NCI-H748 treated with DMSO at 0.1 percent for 48 hours (cell line): Measurements from ENCODE around the gene SEC14L2.

Source experiments
- DNase-seq: peaks from one replicate; lab custom pipeline; 2025; lab: John Stamatoyannopoulos, UW

Gene SEC14L2

DNA sequence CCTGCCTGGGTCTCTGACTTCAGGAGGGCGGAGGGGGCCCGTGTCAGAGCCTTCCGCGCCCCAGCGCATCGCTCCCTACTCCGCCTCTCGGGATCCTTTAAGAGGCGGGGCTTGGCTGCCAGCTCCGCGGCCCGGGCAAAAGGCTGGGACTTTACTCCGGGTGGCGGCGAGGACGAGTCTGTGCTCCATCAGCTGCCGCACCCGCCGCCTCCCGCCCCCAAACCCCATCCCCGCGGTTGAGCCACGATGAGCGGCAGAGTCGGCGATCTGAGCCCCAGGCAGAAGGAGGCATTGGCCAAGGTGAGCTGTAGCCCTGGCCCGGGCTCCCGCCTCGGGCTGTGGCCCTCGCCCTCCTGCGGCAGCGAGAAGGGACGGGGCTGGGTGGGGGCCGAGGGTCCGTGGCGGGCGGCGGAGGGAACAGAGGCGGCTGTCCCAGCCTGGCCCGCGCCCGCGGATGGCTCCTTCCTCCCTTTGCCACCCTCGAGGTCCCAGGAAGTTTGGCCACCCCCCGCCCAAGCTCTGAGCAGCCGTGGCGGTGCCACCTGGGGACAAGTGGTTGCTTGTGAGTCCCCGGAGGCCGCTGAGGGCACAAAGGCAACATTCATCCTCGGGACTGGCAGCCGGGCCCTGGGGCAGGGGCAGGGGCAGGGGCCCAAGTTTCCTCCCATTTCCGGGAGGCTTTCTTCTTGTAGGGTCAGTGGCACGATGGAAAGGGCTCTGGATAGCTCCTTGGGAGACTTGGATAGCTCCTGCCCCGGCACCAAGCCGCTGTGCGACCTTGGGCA is at the start of gene SEC14L2:
SEC14L2 (plus strand) TSS at position 148 of the 785 bp plus-strand sequence; CDS start at position 247, 99 bp downstream.
- peak; percentile 6 for DNase-seq

GRCh38 chr22:30347255-30347892 is 49.4 kb upstream of the SEC14L2 start:
- no peak for DNase-seq

DNA sequence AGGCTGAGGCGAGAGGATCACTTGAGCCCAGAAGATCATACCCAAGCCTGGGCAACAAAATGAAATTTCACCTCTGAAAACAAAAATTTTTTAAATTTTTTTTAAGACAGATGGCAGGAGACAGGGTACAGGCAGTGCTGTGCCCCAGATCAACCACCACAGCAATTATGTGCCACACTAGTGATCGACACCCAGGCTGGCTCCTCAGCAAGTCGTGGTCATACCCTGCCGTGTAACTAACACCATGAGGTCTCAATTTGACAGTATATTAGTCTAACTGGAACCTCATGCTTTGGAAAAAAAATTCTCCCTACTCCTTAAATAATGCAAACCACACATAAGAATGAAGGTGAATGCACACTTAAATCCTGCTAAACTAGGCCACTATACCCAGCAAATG is 48.4 kb upstream of the SEC14L2 start:
- DNase-seq = no peak

DNA sequence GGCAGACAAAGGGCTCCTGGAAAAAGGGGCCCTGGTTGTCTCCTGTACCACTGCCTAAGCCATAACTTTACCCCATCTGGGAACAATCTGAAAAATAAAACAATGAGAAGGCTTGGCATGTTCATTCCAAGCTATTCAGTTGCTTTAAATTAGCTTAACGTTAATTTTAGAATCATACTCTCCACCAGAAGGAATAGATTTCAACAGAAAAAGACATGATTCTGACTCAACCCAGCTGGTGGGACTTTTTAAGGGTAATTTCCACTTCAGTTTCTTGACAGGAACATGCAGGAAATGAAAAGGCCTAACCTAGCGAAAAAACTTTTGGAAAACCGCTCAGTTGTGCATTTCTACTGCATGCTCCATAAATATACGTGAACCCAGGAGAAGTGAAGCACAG is 48.0 kb upstream of the SEC14L2 start:
- no peak for DNase-seq

- no peak for DNase-seq
Observed at GRCh38 chr22:30351226-30351625, 45.6 kb upstream of the SEC14L2 start.

DNA sequence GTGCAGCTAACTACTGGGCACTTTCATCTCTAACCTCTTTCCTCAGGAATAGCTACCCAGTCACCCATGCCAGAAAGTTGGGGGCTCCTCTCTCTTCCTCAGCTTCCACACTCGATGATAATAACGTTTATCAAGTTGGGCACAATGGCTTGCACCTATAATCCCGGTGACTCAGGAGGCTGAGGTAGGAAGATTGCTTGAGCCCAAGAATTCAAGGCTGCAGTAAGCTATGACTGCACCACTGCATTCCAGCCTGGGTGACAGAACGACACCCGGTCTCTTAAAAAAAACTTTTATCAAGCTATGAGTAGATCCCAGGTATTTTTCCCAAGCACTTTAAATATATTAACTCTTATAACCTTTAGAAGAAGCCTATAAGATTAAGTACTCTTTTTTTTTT is 42.2 kb upstream of the SEC14L2 start:
- no peak for DNase-seq

DNA sequence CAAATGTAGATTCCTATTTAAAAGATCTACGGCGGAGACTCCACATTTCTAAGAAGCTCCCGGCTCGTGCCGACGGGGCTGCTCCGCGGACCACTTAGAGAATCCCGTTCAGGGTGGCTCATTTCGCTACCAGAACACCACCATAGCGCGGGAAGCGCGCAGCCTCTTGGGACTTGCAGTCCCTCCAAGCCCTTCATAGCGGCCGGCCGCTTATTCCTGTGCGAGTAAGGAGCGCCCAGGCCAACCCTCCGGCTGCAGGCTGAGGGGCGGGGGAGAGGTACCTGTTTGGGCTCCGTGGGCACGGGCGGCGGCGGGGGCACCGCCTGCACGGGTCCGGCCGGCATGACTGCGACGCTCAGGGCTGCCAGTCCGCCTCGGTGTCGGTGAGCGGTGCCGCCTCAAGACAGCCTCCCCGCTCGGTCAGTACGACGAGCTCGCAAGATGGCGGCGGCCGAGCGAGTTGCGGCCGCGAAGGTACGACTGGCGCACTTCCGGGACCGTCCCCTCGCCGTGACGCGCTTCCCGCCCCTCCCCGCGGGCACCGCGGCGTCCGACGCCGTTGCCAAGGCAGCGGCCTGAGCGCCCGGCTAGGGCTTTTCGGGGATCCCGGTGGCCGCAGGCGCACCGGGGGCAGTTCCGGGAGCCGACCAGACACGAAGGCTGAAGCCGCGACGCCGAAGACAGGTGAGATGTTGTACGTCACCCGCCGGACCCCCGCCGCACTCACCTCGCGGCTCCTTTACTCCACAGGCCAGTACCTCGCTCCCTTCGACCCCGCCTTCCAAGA is 40.2 kb upstream of the SEC14L2 start, which contains the start of the genes CCDC157 and SF3A1:
CCDC157 (plus strand) TSS at position 559 of the 787 bp plus-strand sequence. CDS start 8,994 bp downstream, outside the sequence.
SF3A1 (minus strand) TSS at position 446 of the 787 bp plus-strand sequence; CDS start at position 344, 102 bp downstream.
- DNase-seq = peak; percentile 40

- DNase-seq = no peak
Observed at GRCh38 chr22:30357236-30357570, 39.6 kb upstream of the SEC14L2 start.

DNA sequence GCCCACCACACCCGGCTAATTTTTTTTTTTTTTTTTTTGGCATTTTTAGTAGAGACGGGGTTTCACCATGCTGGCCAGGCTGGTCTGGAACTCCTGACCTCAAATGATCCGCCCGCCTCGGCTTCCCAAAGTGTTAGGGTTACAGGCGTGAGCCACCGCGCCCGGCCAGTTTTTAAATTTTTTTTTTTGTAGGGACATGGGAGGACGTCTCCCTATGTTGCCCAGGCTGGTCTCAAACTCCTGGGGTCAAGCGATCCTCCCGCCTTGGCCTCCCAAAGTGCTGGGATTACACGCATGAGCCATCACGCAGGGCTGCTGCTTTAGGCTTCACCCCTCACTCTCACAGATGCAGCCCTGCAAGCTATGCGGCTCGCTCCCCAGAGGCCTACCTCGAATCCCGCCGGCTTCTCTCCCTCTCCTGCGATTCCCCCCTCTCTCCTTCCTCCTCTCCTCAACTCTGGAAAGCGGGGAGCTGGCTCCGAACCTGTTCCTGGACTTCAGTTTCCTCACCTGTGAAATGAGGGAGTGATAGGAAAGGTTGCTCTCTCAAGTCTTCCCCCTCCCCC is 39.1 kb upstream of the SEC14L2 start:
- DNase-seq = no peak

DNA sequence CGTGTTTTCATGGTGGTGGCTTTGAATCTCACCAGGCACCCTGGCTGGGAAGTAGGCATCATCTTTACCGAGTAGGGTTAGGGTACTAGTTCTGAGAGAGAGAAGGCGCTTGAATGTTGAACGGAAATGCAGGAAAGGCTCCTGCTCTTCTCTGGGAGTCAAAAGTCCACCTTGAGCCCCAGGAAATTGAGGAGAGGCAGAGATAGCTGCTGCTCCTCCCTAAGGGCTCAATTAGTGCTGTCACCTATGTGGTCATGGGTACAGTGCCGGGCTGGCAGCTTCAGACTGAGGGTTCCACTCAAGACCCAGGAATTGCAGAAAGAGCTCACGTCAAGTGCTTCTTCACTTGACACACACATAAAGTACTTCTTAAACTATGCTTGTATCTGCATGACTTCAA is 38.3 kb upstream of the SEC14L2 start:
- no peak for DNase-seq

DNA sequence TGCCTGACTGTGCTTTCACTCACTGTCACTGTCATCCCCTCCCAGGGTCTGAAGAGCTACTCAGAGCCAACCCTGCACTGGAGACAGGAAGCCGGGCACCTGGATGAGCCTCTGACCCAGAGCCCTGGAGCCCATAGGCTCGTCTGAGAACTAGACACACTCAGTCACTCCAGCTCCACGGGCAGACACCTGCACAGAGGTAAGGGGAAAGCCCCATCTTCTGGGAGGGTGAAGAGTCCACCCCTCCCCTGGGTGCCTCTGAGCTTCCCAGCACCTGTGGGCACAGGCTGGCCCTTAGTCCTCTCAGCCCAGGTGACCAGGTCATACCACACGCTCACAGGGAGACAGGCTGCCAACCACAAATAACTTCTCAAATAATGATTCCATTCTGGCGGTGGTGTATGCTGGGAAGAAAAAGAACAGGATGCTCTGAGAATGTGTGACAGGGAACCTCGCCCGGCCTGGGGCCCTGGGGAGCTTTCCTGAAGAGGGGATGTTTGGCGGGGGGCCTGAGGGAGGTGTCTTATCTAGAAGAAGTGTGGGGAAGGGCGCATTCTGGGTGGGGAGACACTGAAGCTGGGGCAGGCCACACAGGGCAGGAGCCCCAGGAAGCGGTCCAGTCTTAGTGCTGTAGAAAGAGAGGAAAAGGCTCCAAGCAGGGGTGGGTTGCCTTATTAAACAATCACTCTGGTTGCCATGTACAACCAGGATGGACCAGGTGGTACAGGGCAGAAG is 34.7 kb upstream of the SEC14L2 start:
- no peak for DNase-seq

GRCh38 chr22:30362651-30363281 is 34.1 kb upstream of the SEC14L2 start:
- no peak for DNase-seq

DNA sequence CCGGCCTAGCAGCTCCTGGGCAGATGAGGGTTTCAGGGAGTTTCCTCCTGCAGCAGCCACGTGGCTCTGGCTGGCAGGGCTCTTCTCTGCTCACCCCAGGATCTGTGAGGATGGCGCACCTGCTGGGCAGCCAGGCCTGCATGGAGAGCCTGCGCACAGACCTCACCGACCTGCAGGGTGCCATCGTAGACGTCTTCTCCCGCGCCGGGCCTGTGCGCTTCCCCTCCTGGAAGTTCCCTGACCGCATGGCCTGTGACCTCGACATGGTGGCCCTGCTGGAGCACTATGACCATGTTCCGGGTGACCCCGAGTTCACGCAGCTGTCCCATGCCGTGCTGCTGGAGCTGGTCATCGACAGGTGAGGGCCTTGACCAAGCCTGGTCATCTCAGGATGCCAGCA is 30.9 kb upstream of the SEC14L2 start:
- DNase-seq = no peak

DNA sequence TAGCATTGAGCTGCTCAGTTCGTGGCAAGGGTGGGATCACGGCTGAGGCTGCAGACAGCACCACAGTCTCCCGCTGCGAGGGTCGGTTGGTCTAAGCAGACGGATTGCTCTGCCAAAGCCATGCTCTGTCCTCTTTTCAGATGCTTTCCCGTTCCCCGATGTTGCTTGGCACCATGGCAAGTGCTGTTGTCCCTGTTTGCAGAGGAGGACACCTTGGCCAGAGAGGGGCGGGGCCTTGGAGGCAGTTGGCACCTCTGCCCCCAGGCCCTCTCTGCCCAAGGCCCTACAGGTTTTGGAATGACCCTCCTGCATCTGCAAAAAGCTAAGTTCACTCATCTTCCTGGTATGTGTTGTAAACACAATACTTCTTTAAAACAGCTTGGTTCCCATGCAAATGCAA is 28.4 kb upstream of the SEC14L2 start:
- no peak for DNase-seq

GRCh38 chr22:30370641-30371230 is 26.1 kb upstream of the SEC14L2 start:
- no peak for DNase-seq

DNA sequence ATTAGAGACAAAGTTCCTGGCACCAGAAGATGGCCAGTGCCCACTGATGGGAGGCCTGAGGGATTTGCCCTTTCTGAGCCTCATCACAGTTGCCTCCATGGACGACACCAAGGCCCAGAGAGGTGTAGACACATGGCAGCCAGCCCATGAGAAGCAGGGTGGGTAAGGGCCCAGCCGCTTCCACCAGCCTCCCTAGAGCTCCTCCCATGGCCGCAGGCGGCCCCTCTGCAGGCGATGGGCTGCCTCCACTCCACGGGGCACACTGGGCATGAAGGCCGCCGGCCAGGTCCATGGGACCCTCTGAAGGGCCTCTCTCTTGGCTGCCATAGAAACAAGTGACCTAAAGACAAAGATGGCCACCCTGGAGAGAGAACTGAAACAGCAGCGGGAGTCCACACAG is 25.5 kb upstream of the SEC14L2 start:
- no peak for DNase-seq

- peak; percentile 4 for DNase-seq
Observed at GRCh38 chr22:30371981-30372380, 24.8 kb upstream of the SEC14L2 start.

DNA sequence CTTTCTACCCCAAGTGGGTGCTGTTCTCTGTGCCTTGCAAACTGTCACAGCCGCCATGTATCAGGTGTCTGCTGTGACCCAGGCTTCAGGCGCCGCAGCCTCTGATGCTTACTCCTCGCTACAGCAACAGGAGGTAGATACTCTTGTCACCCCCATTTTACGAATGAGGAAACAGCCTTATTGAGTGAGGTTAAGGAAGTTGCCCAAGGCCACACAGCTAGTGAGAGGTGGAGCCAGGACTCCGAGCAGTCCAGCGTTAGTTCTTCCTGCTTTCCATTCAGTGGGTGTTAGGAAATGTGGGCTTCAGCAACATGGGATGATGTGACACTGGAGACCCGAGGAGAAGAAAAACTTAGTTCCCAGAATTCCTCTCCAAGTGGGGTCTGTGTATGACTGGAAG is 23.9 kb upstream of the SEC14L2 start:
- DNase-seq = no peak

DNA sequence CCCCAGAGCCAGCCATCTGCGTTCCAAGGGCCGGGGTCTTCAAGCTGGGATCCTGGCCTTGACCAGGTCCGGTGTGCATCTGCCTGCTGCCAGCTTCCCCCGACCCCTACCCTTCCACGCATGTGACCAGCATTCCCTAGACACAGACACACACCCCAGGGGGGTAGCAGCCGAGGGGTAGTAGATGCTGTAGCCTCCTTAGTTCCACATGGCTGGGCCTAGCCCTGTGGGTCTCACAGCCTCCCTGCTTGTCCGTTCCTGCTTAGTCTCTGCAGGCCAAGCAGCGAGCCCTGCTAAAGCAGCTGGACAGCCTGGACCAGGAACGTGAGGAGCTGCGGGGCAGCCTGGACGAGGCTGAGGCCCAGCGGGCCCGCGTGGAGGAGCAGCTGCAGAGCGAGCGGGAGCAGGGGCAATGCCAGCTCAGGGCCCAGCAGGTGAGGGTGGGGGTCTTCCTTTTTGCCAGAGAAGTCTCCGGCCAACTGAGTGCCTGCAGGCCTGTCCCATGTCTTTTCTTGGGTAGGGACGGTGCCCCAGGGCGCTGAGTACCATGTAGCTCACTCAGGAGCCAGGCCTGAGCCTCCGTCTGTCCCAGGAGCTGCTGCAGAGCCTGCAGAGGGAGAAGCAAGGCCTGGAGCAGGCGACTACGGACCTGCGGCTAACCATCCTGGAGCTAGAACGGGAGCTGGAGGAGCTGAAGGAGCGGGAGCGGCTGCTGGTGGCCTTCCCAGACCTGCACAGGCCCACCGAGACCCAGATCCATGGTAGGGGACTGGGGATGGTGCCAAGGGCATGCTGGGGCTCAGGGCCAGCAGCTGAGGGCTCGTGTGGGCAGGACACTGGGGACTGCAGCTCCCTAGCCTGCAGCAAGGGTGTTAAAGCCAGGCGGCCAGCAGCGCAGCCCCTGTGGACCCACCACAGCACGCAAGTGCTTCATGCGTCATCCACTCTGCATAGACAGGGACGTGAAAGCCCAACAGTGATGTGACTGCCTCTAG is 23.2 kb upstream of the SEC14L2 start:
- DNase-seq = no peak
